Peyer's patch (tissue), 4 donors: ENCODE results near the gene MYBPH. TPM values are rescaled to one million over a fixed set of nuclear protein-coding genes. Genes with fewer than 3 reads are reported as not detected.

Experiments used
- DNase-seq, 3 donors: peaks; one replicate each; pipeline ENCODE4 v3.0.0-alpha.2; 2017 to 2019
- H3K27ac ChIP-seq, 4 donors: fragments of 200-600 bp; sonication (generic); one replicate each; pipeline ENCODE4 v1.5.1; 2016 to 2019
- H3K27me3 ChIP-seq, 2 donors: fragments of 200-600 bp; sonication (generic); one replicate each; pipeline ENCODE4 v1.5.1; 2019
- H3K36me3 ChIP-seq, 3 donors: fragments of 200-600 bp; sonication (generic); one replicate each; pipeline ENCODE4 v1.5.1; 2016 to 2019
- H3K4me1 ChIP-seq, 4 donors: fragments of 200-600 bp; sonication (generic); one replicate each; pipeline ENCODE4 v1.5.1; 2016 to 2019
- H3K4me3 ChIP-seq, 4 donors: fragments of 200-600 bp; sonication (generic); 1 replicate in 3 of 4; 2 replicates in 1 of 4; pipeline ENCODE4 v1.5.1; 2016 to 2019; ENCODE audit warnings: mild to moderate bottlenecking in 1 of 4
- H3K9me3 ChIP-seq, 4 donors: fragments of 200-600 bp; sonication (generic); one replicate each; pipeline ENCODE4 v1.5.1; 2016 to 2019; ENCODE audit warnings: mild to moderate bottlenecking in 1 of 4
- CTCF ChIP-seq, 6 experiments: fragments of 450-650 bp in 4 of 6; fragments of 200-600 bp in 2 of 6; sonication (generic) in 1 of 6; IDR thresholded peaks; one replicate each; pipeline ENCODE4 v1.5.1; 2017 to 2019; ENCODE audit warnings: antibody characterized with exemption in 6 of 6, mild to moderate bottlenecking in 3 of 6, moderate library complexity in 1 of 6
- POLR2A ChIP-seq, 2 donors: fragments of 450-650 bp; IDR thresholded peaks; one replicate each; pipeline ENCODE4 v1.5.1; 2017; ENCODE audit warnings: antibody characterized with exemption in 2 of 2, mild to moderate bottlenecking in 2 of 2, moderate library complexity in 2 of 2
- total RNA-seq, 4 donors: library from RNA; depleted of rRNA; stranded (reverse); fragments of >200 nt; gene quantifications; one replicate each; pipeline ENCODE4 v1.1.0, GENCODE V29; 2016

MYBPH gene
- total RNA-seq, 4 donors from 2014 or later: not detected

- Histone ChIP-seq H3K4me1 (no peaks in the 10 kb centered on the region), H3K27ac (no peak overlapping the region)
- TF ChIP-seq POLR2A (IDR thresholded peaks at IDR 0.05): no peak
- no peak for TF ChIP-seq CTCF (IDR thresholded peaks at IDR 0.05)
These were observed 23.2 kb downstream of the MYBPH start for GRCh38 chr1:203152158-203153034.

GRCh38 chr1:203151362-203152157 is 24.1 kb downstream of the MYBPH start:
- Histone ChIP-seq H3K27ac (no peak overlapping the region), H3K4me3 (no peak overlapping the region), H3K4me1 (no peaks in the 10 kb centered on the region), H3K9me3 (no peaks in the 10 kb centered on the region), H3K36me3 (no peaks in the 10 kb centered on the region), H3K27me3 (no peaks in the 10 kb centered on the region)
- DNase-seq: no peak
- TF ChIP-seq CTCF (IDR thresholded peaks at IDR 0.05) (no peak), POLR2A (IDR thresholded peaks at IDR 0.05) (no peak)

More at GRCh38 chr1:203152158-203153034, 23.2 kb downstream of the MYBPH start:
- no peak overlapping the region for H3K4me3 ChIP-seq
- H3K9me3 ChIP-seq: no peaks in the 10 kb centered on the region
- DNase-seq: no peak
- no peaks in the 10 kb centered on the region for H3K27me3 ChIP-seq
- H3K36me3 ChIP-seq: no peaks in the 10 kb centered on the region

- DNase-seq: no peak
- H3K27ac ChIP-seq: no peak overlapping the region
- no peak for TF ChIP-seq POLR2A (IDR thresholded peaks at IDR 0.05)
- no peak for TF ChIP-seq CTCF (IDR thresholded peaks at IDR 0.05)
- H3K4me1 ChIP-seq: no peaks in the 10 kb centered on the region
- H3K27me3 ChIP-seq: no peaks in the 10 kb centered on the region
- no peaks in the 10 kb centered on the region for H3K9me3 ChIP-seq
- H3K4me3 ChIP-seq: no peak overlapping the region
- no peaks in the 10 kb centered on the region for H3K36me3 ChIP-seq
These were observed 24.9 kb downstream of the MYBPH start for GRCh38 chr1:203150511-203151297.

- H3K27ac ChIP-seq: no peak overlapping the region
- DNase-seq: no peak
- no peaks in the 10 kb centered on the region for H3K4me1 ChIP-seq
These were observed 26.3 kb downstream of the MYBPH start for GRCh38 chr1:203149188-203149840.

GRCh38 chr1:203148579-203148978 is 27.0 kb downstream of the MYBPH start:
- no peak for TF ChIP-seq CTCF (IDR thresholded peaks at IDR 0.05)
- TF ChIP-seq POLR2A (IDR thresholded peaks at IDR 0.05): no peak
- H3K27me3 ChIP-seq: no peaks in the 10 kb centered on the region
- H3K4me3 ChIP-seq: no peak overlapping the region
- H3K36me3 ChIP-seq: no peaks in the 10 kb centered on the region
- DNase-seq: no peak
- no peak overlapping the region for H3K27ac ChIP-seq
- no peaks in the 10 kb centered on the region for H3K9me3 ChIP-seq
- H3K4me1 ChIP-seq: no peaks in the 10 kb centered on the region

More at GRCh38 chr1:203149188-203149840, 26.3 kb downstream of the MYBPH start:
- no peak overlapping the region for H3K4me3 ChIP-seq
- TF ChIP-seq POLR2A (IDR thresholded peaks at IDR 0.05): no peak
- H3K36me3 ChIP-seq: no peaks in the 10 kb centered on the region
- H3K9me3 ChIP-seq: no peaks in the 10 kb centered on the region
- H3K27me3 ChIP-seq: no peaks in the 10 kb centered on the region
